ENCODE data around the gene COA3.

The COA3 gene

GRCh38 chr17:42798383-42799380 is at the start of gene COA3, which contains the start of gene CNTD1:
Gene COA3 (minus strand): TSS chr17:42798704. CDS start chr17:42798681, 23 bp downstream.
Gene CNTD1 (plus strand): TSS chr17:42798861. CDS start chr17:42799068, 207 bp downstream.
- DNase-seq: no peak

GRCh38 chr17:42848093-42848492 is 49.6 kb upstream of the COA3 start:
- no peak for DNase-seq

GRCh38 chr17:42846594-42847280 is 48.2 kb upstream of the COA3 start:
- no peak for DNase-seq

GRCh38 chr17:42845918-42846593 is 47.6 kb upstream of the COA3 start:
- DNase-seq: no peak

- DNase-seq: no peak
Measured at GRCh38 chr17:42845556-42845917, 47.0 kb upstream of the COA3 start.

- no peak for DNase-seq
Measured at GRCh38 chr17:42844761-42845555, 46.5 kb upstream of the COA3 start.

GRCh38 chr17:42844271-42844670 is 45.8 kb upstream of the COA3 start, which contains the start of gene AOC2:
Gene AOC2 (plus strand): TSS chr17:42844580. CDS start chr17:42844627, 47 bp downstream.
- no peak for DNase-seq

GRCh38 chr17:42843358-42843934 is 44.9 kb upstream of the COA3 start:
- DNase-seq: peak; percentile 12

GRCh38 chr17:42841975-42842685 is 43.6 kb upstream of the COA3 start:
- no peak for DNase-seq

- DNase-seq: no peak
Measured at GRCh38 chr17:42835732-42836131, 37.2 kb upstream of the COA3 start.

GRCh38 chr17:42833767-42834422 is 35.4 kb upstream of the COA3 start:
- no peak for DNase-seq

GRCh38 chr17:42832934-42833766 is 34.6 kb upstream of the COA3 start, which contains the start of gene PSME3:
Gene PSME3 (plus strand): TSS chr17:42833397. CDS start chr17:42833632, 235 bp downstream.
- peak; percentile 77 for DNase-seq

- no peak for DNase-seq
Measured at GRCh38 chr17:42832213-42832933, 33.9 kb upstream of the COA3 start.

GRCh38 chr17:42830971-42831370 is 32.5 kb upstream of the COA3 start:
- no peak for DNase-seq

GRCh38 chr17:42827472-42827871 is 29.0 kb upstream of the COA3 start:
- no peak for DNase-seq

GRCh38 chr17:42821176-42821575 is 22.7 kb upstream of the COA3 start:
- no peak for DNase-seq

GRCh38 chr17:42819939-42820535 is 21.5 kb upstream of the COA3 start:
- peak; percentile 16 for DNase-seq

GRCh38 chr17:42818379-42818778 is 19.9 kb upstream of the COA3 start:
- no peak for DNase-seq

Measured in NCI-H1436 treated with DMSO at 0.1 percent for 48 hours (cell line).